Amniotic epithelial cell (primary cell): Measurements from ENCODE around the gene METTL26.
A peak's percentile ranks its signal among the peaks of the same experiment; 100 is the strongest.

ENCODE experiments used
- DNase-seq: peaks from one replicate; pipeline ENCODE4 v3.0.0-alpha.2; 2010; ENCODE audit warnings: low read depth

The METTL26 gene

GRCh38 chr16:658679-659571, 22.8 kb upstream of the METTL26 start:
- no peak for DNase-seq

DNA sequence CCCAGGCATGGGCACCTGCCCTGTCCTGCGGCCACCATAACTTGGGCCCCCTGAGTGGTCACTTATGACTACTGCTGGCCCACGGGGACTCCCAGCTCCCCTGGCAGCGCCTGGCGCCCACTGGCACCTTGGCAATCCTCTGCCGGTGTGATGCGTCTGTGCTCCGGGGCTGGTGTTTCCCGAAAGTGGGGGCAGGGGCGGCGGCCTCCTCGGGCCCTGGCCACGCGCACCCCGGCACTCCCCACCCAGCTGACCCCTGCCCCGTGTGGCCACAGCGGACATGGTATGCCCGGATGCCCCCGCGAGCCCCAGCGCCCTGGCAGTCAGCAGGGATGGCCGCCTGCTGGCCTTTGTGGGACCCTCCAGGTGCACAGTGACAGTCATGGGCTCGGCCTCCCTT, 21.4 kb upstream of the METTL26 start:
- DNase-seq, result no peak

DNA sequence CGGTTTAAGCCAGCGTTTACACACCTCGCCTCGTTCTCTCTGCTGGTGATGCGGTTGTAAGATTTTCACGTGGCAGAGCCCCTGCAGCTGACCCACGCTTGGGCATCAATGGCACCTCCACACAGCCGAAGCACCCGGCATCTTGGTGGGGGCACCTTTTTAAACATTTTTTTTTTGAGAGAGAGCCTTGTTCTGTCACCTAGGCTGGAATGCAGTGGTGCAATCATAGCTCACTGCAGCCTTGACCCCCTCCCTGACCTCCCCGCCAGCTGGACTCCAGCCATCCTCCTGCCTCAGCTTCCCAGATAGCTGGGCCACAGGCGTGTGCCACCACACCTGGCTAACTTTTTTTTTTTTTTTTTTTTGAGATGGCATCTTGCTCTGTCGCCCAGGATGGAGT, 17.9 kb upstream of the METTL26 start:
- no peak for DNase-seq

DNA sequence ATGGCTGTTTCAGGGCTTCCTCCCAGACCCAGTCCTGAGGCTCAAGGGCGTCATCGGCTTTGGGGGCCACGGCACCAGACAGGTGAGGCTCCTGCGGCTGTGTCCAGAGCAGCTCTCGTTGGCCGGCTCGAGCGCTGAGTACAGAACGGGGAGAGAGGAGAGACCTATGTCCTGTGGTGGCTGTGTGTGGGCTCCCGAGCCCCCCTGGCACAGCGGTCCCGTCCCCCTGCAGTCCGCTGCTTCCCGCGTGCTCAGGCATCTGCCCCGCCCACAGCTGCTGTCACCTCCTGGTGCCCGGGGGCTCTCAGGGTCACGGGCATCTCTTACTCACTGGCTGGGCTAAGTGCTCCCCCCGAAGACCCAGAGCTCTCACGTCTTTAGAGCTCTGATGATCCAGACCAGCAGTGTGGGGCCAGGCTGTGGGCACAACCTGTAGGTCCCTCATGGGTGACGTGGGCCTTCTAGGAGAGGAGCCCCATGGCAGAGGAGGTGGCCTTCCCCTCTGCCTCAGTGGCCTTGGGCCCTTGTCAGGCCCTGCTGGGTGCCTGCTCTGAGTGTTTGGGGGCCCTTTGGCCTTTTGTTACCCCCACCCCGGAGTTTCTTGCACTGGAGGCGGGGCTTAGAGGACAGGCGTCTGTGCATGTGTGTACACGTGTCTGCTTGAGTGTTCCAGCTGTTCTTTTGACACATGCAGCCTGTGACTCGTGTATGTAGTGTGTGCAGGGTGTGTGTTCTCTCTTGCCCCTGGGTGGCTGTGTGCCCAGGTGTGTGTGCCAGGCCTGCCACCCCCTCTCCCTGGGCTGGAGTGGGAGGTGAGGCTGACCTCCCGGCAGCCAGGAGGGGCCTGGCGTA, 16.6 kb upstream of the METTL26 start:
- no peak for DNase-seq

GRCh38 chr16:651844-652243, 15.7 kb upstream of the METTL26 start:
- DNase-seq, result no peak

GRCh38 chr16:649631-650030, 13.5 kb upstream of the METTL26 start:
- DNase-seq, result no peak

DNA sequence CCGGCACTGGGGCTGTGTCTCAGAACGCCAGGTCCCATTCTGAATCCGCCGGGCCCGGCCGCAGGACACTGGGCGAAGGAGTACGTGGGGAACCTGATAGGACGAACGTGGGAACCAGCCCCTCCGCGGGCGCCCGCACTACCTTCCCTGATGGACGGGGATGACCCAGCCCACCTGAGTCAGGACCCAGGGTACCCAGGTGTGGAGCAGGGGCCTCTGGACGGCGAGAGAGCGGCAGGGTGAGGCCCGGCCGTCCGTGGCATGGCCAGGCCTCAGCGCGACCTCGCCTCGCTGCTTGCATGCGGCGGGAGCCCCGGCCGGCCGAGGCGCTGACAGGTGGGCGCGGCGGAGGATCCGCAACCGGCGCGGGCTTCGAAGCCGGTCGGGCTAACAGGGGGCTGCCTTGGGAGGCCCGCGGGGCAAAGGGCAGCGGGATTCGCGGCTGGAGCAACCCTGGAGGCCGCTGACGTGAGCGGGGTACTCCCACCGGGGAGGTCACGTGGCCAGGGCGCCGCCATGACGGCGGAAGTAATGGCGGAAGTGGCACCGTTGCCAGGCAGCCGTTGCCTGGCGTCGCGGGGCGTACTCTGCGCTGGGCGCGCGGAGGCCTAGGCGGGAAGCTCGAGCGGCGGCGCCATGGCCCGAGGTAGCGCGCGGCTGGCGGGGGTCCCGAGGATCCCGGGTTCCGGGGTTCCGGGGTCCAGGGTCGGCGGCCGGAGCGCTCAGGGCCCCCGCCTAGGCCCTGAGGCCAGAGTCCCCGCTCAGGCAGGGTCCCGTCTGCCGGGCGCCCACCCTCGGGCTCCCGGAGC, 12.9 kb upstream of the METTL26 start, which contains the start of gene WDR90:
TSS of gene WDR90 (plus strand) at position 585 of the 809 bp plus-strand sequence. CDS start at position 637, 52 bp downstream.
- DNase-seq, result peak; percentile 86

DNA sequence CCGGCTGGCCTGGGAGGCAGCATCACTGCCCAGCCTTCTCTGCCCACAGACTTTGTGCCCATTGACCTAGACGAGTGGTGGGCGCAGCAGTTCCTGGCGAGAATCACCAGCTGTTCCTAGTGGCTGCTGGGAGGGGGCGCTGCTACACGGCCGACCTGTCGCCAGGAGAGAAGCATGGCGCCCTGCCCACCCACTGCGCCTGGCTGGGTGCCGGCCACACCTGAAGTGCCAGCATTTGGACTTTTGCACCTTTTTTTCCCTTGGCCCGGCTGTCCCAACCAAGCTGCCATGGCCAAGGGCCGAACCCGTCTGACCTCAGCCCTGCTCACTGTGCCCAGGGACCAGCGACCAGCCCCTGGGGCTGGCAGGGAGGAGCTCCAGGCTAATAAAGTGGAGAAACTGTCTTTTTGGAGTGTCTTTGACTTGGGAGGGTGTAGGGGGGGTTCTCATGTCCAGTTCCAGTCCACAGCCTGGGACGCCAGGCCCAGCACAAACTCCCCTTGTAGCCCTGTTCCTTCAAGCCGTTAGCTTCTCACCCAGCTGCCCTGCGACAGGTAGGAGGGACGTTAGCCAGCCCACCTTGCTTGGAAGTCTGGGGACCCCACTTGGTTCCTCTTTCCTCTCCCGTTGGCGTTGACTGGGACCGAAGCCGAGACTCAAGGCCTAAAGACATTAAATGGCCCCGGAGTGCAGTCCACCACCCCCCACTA, 12.1 kb upstream of the METTL26 start:
- peak; percentile 19 for DNase-seq

DNA sequence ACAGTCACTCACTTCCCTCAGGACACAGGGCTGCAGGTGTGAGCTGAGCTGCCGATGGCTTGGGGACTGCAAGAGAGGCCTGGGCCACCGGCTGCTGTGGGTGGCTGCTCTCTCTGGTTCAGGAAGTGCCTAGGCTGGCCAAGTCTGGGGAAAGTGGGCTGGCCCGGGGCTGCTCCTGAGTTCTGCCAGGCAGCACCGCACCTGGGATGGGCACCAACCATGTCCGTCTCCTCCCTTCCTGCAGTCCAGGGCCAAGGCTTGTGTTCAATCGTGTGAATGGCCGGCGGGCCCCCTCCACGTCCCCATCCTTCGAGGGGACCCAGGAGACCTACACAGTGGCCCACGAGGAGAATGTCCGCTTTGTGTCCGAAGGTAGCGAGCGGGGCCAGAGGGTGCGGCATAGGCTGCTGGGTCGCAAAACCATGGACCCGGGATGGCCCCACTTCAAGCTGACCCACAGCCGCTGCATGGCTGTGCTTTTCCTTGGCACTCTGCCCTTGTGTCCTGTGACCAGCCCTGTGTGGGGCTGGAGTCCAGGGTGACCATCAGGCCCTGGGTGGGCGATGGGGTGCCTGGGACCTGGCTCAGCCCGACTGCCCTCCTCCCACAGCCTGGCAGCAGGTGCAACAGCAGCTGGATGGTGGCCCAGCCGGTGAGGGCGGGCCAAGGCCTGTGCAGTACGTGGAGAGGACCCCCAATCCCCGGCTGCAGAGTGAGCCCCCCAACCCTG, 11.2 kb upstream of the METTL26 start:
- DNase-seq, result no peak

- no peak for DNase-seq
These were observed 10.6 kb upstream of the METTL26 start for GRCh38 chr16:646679-647172.

- peak; percentile 28 for DNase-seq
These were observed 10.0 kb upstream of the METTL26 start for GRCh38 chr16:645852-646678.

- no peak for DNase-seq
These were observed 8.5 kb upstream of the METTL26 start for GRCh38 chr16:644556-644955.

DNA sequence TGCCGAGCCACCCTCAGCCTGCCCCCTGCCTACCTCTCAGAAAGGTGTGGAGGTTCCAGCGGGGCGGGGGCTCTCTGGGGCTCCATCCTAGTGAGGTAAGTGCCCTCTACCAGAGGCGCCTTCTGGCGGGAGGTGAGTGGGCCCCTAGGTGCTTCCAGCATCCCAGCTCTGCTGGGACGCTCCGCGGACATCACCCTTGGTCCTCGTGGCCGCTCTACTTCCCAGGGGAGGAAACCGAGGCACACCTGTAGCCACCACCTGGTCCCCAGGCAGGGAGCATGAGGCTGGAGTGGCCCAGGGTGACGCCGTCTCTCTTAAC, 6.9 kb upstream of the METTL26 start:
- DNase-seq, result no peak

DNA sequence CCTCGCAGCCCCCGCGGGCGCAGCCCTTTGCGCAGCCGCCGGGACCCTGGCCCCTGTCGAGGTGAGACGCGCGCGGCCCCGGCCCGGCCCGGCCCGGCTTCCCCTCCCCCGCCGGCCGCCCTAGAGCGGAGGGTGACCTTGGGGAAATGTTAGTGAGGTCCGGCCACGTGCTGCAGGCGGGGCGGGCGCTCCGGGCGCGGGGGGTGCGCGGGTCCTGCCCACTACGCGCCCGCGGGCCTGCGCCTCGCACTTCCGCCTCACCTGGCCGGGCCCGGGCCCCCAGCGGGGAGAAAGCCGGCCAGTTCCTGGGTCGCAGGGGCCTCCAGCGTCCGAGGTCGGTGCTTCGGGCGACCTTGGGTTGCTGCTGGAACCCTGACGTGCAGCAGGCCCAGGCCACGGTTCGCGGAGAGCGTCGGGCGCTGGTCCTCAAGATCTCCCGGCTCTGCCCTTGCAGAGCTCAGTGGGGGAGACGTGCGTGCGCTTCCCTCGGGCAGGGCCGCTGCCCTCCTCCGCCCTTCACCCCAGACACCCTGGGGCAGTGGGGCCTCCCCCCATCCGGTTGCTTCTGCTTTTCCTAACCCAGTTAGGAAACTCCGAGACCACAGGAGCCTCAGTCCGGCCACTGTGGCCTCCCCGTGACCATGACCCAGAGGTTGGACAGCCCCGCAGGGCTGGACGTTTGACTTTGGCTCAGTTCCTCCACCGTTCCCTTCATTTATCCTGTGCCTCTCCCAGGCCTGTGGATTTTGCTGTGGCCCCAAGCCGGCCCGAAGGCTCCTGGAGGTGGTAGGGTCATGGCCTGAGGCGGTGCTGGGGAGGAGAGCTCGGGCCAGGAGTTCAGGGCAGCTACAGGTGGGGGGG, 6.3 kb upstream of the METTL26 start:
- peak; percentile 36 for DNase-seq

DNA sequence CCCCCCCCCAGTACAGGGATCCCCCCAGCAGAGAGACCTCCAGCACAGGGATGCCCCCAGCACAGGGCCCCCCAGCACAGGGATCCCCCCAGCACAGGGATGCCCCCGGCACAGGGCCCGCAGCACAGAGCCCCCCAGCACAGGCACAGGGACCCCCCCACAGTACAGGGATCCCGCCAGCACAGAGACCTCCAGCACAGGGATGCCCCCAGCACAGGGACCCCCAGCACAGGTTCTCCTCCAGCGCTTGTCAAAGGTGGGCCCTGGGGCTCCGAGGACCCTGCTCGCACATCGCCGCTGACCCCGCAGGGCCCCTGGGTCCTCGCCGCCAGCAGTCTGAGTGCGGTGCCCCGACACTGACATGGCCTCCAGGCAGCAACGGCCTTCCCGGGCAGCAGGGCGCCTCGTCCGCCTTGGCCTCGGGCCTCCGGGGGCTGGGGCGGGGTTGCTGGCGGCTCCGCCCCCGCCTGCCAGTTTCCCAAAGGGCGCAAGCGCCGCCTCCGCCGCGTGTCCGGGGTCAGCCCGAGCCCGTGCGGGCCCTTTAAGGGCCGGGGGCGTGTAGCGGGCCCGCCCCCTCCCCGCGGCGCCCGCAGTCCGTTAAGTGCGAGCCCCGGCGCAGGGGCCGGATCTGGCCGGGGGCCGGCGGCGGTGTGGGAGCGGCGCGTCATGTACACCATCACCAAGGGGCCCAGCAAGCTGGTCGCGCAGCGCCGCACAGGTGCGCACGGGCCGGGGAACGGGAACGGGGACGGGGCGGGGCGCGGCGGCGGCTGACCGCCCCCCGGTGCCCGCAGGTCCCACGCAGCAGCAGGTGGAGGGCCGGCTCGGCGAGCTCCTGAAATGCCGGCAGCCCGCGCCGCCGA, 5.5 kb upstream of the METTL26 start, which contains the start of gene MCRIP2:
TSS of gene MCRIP2 (plus strand) at position 503 of the 863 bp plus-strand sequence. CDS start at position 667, 164 bp downstream.
- DNase-seq, result peak; percentile 77

GRCh38 chr16:640614-641013, 4.5 kb upstream of the METTL26 start:
- DNase-seq, result no peak

- no peak for DNase-seq
These were observed 2.7 kb upstream of the METTL26 start for GRCh38 chr16:638836-639235.
